HG03095 (cell line): ENCODE results near the gene CDKN2B.

Experiments
- ATAC-seq: cut with Tn5 transposase; IDR thresholded peaks from one replicate; pipeline ENCODE4 v1.9.1; 2021; ENCODE audit warnings: moderate library complexity; ENCODE audit not compliant: unreplicated experiment

CDKN2B gene

GRCh38 chr9:22035591-22036011 lies 26.5 kb upstream of the CDKN2B start:
- no peak for ATAC-seq

DNA sequence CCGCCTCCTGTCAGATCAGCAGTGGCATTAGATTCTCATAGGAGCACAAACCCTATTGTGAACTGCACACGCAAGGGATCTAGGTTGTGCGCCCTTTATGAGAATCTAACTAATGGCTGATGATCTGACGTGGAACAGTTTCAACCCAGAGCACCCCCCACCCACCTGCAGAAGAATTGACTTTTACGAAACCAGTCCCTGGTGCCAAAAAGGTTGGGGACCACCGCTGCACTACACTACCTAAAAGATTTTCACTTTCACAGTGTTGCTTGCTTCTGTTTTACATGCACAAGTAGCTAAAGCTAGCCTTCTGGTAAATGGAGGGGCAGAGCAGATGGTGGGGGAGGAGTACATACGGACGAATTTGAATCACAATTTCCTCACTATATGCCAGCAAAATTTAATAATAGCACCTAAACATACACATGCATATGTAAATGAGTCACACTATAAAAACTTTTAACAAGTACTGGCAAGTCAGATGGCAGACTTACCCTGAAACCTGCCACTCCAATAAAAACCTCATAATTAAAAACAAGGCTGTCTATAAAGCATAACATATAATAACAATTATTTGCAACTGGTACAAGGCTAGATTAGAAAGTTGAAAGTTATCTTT lies 24.0 kb upstream of the CDKN2B start:
- no peak for ATAC-seq

DNA sequence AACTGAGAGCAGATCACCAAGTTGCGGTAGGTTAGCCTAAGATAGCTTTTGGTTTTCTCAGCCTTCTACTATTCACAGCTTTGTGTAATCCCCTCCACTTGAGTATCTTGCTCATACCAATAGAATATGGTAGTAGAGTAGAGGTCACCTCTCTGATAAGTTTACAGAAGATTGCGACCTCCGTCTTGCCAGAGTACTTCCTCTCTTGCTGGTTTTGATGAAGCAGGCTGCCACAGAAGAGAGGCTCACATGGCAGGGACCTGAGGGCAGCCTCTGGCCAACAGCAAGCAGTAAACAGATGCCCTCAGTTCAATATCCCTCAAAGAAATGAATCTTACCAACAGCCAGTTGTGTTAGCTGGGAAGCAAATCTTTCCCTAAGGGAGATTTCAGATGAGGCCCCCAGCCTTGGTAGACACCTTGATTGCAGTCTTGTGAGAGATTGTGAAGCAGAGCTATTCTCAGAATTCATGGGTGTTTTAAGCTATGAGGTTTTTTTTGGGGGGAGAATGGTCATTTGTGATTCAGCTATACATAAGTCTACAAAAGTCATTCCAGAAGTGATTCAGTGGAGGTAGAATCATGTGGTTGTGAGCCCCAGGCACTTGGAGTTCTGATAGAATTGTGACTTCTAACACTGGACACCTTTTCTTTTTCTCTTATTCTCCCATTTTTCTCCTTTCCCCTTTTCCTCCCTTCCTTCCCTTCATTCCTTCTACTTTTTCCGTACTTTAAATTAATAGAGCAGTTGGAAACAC lies 22.7 kb upstream of the CDKN2B start:
- no peak for ATAC-seq

DNA sequence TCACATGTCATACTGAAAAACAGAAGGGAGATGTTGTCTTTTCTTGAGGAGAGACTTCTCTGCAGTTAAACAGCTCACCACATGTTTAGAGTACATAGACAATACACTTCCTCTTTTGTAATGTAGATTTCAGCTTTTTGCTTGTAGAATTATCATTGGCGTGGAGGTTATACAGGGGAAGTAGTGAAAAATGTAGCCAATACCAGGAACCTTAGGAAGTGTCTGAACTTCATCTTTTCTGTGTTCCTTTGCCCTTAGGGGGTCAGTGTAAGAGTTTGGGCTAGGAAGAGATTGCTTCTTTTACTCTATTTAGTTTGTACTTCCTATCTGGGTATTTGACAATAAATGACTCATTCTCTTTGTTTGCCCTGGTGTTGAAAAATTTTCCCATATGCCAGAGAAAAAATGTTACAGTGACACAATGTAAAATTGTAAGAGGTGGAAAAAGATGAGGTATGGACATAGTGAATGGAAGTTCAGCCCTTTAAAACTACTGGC lies 21.0 kb upstream of the CDKN2B start:
- ATAC-seq: peak; percentile 92

GRCh38 chr9:22029231-22029630 lies 20.1 kb upstream of the CDKN2B start:
- no peak for ATAC-seq

DNA sequence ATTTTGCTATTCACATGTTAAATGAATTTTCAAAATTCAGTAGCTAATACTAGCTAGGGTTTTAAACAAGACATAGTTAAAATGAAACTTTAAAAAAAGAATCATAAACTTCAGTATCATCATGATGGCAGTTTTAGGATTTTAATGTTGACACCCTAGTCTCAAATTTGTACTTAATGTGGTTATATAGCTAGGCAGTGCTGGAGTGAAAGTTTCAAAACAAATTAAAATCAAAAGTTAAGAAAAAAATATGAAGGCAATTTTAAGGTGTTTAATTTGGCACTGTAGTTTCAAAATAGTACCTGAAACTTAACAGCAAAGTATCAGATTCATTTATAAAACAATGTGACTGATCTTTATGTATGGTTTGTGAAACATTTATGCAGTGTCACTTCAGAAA lies 19.3 kb upstream of the CDKN2B start:
- ATAC-seq: no peak

- ATAC-seq: no peak
Measured at GRCh38 chr9:22026696-22027095, 17.6 kb upstream of the CDKN2B start.

- no peak for ATAC-seq
Measured at GRCh38 chr9:22022396-22022795, 13.3 kb upstream of the CDKN2B start.

DNA sequence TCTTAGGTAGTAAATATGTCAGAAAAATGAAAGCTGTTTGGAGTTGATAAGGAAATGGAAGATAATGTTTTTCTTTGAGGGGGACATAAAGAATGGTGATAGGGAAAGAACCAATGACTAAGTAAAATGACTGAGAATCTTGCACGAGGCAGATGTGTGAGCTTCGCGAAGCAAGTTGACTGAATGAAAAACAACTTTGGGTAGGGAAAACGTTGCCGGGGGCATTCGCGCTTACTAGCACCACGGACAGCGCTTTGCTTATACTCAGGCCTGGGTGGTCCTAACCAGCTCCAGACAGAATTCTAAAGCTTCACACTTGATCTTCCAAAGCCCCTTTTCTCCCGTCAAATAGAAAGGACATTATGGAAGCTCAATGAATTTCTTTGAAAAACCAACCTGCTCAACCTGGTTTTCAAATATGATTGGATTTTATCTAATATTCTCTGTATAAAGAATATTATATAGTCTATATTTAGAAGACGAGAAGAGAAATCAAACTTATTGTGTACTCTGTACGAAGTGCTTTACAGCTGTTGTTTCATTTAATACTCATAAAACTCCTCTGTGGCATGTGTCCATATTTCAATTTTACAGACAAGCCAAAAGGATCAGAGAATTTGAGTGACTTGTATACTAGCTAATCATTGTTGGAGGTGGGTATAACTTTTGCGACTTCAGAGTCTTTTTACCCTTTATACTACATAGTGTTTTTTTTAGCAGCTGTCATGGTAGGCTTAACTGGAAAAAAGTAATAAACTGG lies 1.9 kb upstream of the CDKN2B start:
- ATAC-seq: no peak

DNA sequence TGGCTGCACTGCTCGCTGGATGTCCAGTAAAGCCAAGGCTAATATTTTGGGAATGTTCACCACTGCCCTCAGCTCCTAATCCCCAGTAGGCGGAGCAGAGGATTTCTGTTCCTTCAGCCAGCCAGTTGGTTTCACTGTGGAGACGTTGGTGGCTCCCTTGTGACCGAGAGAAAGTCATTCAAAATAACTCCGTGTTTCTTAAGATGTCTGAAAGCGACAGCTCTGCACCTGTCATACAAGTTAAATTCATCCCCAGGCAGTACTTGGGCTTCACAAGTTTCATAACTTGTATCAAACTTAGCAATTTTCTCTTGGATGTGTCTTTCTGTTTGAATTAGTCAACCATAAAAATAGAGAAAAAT lies 382 bp upstream of the CDKN2B start:
- peak; percentile 46 for ATAC-seq

- no peak for ATAC-seq
Measured at GRCh38 chr9:22008384-22008716, 755 bp downstream of the CDKN2B start.

- no peak for ATAC-seq
Measured at GRCh38 chr9:22005702-22006606, 3.2 kb downstream of the CDKN2B start.

- no peak for ATAC-seq
Measured at GRCh38 chr9:22005021-22005701, 3.9 kb downstream of the CDKN2B start.

DNA sequence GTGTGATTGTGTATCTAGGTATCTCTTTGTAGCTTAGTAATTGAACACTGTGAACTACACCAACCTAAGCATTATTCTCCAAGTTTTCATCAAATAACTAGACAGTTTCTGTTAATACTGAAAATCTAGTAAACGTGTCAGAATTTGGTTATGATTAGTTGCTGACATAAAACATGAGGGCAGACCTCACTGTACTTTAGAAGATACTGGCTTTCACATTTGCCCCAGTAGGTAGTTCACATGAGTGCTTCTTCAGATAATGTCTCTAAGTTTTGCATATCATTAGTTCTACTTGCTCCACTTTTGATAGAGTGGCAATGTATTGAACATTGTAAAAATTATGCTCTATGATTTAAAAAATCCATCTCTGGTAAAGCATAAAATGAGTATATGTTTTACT lies 7.1 kb downstream of the CDKN2B start:
- no peak for ATAC-seq

- no peak for ATAC-seq
Measured at GRCh38 chr9:21998026-21998425, 11.1 kb downstream of the CDKN2B start.

- no peak for ATAC-seq
Measured at GRCh38 chr9:21997480-21997879, 11.6 kb downstream of the CDKN2B start.

- no peak for ATAC-seq
Measured at GRCh38 chr9:21996858-21997257, 12.2 kb downstream of the CDKN2B start.

GRCh38 chr9:21996438-21996837 lies 12.7 kb downstream of the CDKN2B start:
- no peak for ATAC-seq

- peak; percentile 25 for ATAC-seq
Measured at GRCh38 chr9:21995666-21996398, 13.3 kb downstream of the CDKN2B start.
